Fibroblast of lung (primary cell): ENCODE results near the gene C5orf15.

Experiments
- EZH2 ChIP-seq: IDR thresholded peaks from 2 replicates; pipeline ENCODE4 v1.5.1; 2012; ENCODE audit warnings: low read length, control low read depth, mild to moderate bottlenecking; ENCODE audit errors: missing control alignments
- TF ChIP-seq, protein P1 (sequence below), 2 donors: IDR thresholded peaks in 1 of 2; conservative IDR thresholded peaks in 1 of 2; 1 replicate in 1 of 2; 2 replicates in 1 of 2; pipeline ENCODE4 v1.5.1; 2011 to 2012; ENCODE audit warnings: low read length in 2 of 2, control low read depth in 1 of 2, inconsistent platforms in 1 of 2, low read depth in 1 of 2, mild to moderate bottlenecking in 1 of 2

DNA sequence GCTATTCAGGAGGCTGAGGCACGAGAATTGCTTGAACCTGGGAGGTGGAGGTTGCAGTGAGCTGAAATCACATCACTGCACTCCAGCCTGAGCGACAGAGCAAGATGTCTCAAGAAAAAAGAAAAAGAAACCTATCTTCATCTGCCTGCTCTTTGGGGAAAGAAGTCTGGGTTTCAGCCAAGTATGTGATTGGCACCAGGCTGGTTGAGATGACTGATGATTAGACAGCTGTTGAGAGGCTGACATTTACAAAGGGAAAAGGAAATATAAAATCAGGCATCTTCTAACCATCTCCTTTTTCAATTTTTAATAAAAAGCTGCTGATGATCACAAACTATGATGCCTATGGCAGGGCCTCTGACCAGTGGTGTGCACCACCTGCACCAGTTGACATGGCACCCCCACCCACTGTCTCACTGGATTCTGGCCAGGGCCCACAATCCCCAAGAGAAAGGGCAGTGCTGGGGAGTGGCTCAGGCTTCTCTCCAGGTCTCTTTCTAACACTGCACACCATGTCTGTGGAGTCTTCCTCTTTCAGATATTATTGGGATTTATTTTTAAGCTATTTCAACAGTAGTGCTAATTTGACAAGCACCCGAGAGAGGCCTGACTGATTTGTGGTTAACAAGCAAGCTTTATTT lies 17.2 kb upstream of the C5orf15 start:
- TF ChIP-seq, protein P1, sequence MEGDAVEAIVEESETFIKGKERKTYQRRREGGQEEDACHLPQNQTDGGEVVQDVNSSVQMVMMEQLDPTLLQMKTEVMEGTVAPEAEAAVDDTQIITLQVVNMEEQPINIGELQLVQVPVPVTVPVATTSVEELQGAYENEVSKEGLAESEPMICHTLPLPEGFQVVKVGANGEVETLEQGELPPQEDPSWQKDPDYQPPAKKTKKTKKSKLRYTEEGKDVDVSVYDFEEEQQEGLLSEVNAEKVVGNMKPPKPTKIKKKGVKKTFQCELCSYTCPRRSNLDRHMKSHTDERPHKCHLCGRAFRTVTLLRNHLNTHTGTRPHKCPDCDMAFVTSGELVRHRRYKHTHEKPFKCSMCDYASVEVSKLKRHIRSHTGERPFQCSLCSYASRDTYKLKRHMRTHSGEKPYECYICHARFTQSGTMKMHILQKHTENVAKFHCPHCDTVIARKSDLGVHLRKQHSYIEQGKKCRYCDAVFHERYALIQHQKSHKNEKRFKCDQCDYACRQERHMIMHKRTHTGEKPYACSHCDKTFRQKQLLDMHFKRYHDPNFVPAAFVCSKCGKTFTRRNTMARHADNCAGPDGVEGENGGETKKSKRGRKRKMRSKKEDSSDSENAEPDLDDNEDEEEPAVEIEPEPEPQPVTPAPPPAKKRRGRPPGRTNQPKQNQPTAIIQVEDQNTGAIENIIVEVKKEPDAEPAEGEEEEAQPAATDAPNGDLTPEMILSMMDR (conservative IDR thresholded peaks at IDR 0.05 in 1 of 2, IDR thresholded peaks at IDR 0.05 in 1 of 2; ENCODE audit: low read depth in 1 of 2, low read length in 2 of 2): no peak
- TF ChIP-seq EZH2: no peak
